ENCODE data around the gene ASB1.

The ASB1 gene

DNA sequence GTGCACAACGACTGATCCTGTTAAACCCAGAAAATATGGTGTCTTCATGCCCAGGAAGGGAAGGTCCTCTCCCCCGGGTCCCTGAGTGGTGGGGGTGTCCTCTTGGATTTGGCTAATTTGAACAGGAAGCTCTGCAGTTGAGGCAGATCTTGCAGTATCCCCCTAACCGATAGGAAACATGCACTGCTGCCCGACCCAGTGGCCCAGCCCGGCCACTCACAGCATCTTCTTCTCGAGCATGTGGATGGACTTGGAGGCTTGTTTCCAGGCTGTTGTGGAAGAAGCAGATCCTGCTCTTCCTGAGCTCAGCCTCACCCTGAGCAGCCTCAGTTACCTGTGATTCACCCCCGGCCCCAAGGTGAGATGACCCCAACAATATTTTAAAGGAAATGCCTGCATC is 46.4 kb upstream of the ASB1 start:
- Histone ChIP-seq H3K4me1 (ENCODE audit: low read length) (peaks cover 4% of the 10 kb centered on the region; the same call in 1 of the 2 replicates), H3K9me3 (replicated peaks; ENCODE audit: insufficient read depth, low read length) (no peaks in the 10 kb centered on the region), H3K27ac (ENCODE audit: low read length) (no peak overlapping the region), H4K20me1 (ENCODE audit: insufficient read depth, low read length) (no peaks in the 10 kb centered on the region), H3K9me2 (replicated peaks; ENCODE audit: insufficient read depth, low read length) (no peaks in the 10 kb centered on the region), H2AFZ (ENCODE audit: low read length) (no peak overlapping the region), H3K9ac (ENCODE audit: low read length) (no peak overlapping the region), H3K4me2 (ENCODE audit: low read depth, low read length) (no peak overlapping the region), H3K36me3 (replicated peaks; ENCODE audit: insufficient read depth, low read length) (no peaks in the 10 kb centered on the region), H3K79me2 (ENCODE audit: low read length) (no peaks in the 10 kb centered on the region), H3K4me3 (ENCODE audit: low read length) (no peak overlapping the region), H3K27me3 (replicated peaks; ENCODE audit: insufficient read depth, low read length) (no peaks in the 10 kb centered on the region), H3F3A (ENCODE audit: insufficient read depth, low read length) (no peaks in the 10 kb centered on the region)
- TF ChIP-seq CTCF (IDR thresholded peaks at IDR 0.05; ENCODE audit: low read length) (no peak), EZH2phosphoT487 (IDR thresholded peaks at IDR 0.05; ENCODE audit: low read length) (no peak), EZH2 (optimal IDR thresholded peaks at IDR 0.05; ENCODE audit: low read depth, low read length) (no peak)
- no peak for DNase-seq

DNA sequence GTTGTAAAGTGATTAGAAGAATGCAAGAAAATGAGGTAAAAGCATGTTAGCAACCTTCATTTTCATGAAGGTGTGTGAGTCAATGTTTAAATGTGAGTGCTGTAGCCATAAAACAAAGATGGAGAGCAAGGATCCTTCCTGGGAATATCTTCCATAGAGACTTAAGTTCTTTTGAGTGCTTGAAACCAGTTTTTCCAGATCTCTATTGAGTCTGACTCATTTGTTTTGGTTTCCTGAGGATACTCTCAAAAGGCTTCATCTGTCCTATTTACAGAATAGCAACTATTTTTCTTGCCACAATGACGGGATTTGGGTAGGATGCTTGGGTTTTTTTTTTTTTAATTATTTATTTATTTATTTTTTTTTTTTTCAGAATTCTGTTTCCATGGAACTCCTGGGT is 45.9 kb upstream of the ASB1 start:
- H3K4me1 ChIP-seq (ENCODE audit: low read length), result peaks cover 4% of the 10 kb centered on the region; the same call in 1 of the 2 replicates
- H3K4me2 ChIP-seq (ENCODE audit: low read depth, low read length), result no peak overlapping the region
- H3K9me3 ChIP-seq (replicated peaks; ENCODE audit: insufficient read depth, low read length), result no peaks in the 10 kb centered on the region
- H2AFZ ChIP-seq (ENCODE audit: low read length), result no peak overlapping the region
- TF ChIP-seq EZH2phosphoT487 (IDR thresholded peaks at IDR 0.05; ENCODE audit: low read length) (no peak), CTCF (IDR thresholded peaks at IDR 0.05; ENCODE audit: low read length) (no peak), EZH2 (optimal IDR thresholded peaks at IDR 0.05; ENCODE audit: low read depth, low read length) (no peak)
- no peak for DNase-seq
- no peaks in the 10 kb centered on the region for H4K20me1 ChIP-seq (ENCODE audit: insufficient read depth, low read length)
- H3K27me3 ChIP-seq (replicated peaks; ENCODE audit: insufficient read depth, low read length), result no peaks in the 10 kb centered on the region
- H3K9me2 ChIP-seq (replicated peaks; ENCODE audit: insufficient read depth, low read length), result no peaks in the 10 kb centered on the region
- no peaks in the 10 kb centered on the region for H3K79me2 ChIP-seq (ENCODE audit: low read length)
- no peak overlapping the region for H3K4me3 ChIP-seq (ENCODE audit: low read length)
- H3K36me3 ChIP-seq (replicated peaks; ENCODE audit: insufficient read depth, low read length), result no peaks in the 10 kb centered on the region
- no peak overlapping the region for H3K9ac ChIP-seq (ENCODE audit: low read length)
- no peaks in the 10 kb centered on the region for H3F3A ChIP-seq (ENCODE audit: insufficient read depth, low read length)
- H3K27ac ChIP-seq (ENCODE audit: low read length), result no peak overlapping the region

DNA sequence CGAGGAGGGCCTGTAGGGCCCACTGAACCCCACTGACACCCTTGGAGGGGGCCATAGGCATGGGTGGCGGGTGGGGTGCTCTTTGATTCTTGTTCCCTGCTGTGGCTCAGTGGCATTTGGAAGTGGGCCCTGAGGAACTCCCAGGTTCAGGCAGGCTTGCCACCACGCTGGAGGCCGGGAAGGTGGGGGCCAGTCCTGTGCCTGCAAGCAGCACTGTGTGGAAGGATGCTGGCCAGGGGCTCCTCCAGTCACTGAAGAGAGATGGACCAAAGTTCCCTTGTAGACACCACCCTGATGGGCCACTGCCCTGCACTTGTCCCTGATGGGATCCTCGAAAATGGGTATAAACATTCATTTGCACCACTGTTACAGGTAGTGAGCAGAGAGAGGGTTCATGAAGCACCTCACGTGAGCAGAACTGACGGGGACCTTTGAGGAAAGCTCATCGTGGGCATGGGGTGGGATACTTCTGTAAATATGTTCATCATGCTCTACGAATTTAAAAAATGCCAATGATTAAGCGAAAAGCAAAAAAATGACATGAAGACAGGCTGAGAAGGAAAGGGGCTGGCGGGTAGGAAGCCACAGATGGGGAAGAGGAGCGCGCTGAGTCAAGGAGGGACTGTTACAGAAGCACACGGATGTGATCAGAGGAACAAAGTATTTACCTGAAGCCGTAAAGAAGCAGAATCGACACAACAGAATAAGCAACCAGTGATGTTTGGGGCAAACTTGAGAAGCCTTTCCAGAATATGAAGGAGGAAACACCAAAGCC is 45.2 kb upstream of the ASB1 start:
- no peak for DNase-seq
- Histone ChIP-seq H3K4me1 (ENCODE audit: low read length) (peaks cover 4% of the 10 kb centered on the region; the same call in 1 of the 2 replicates), H3K9me2 (replicated peaks; ENCODE audit: insufficient read depth, low read length) (no peaks in the 10 kb centered on the region), H3K9ac (ENCODE audit: low read length) (no peak overlapping the region), H3K27me3 (replicated peaks; ENCODE audit: insufficient read depth, low read length) (no peaks in the 10 kb centered on the region), H3K27ac (ENCODE audit: low read length) (no peak overlapping the region), H3K9me3 (replicated peaks; ENCODE audit: insufficient read depth, low read length) (no peaks in the 10 kb centered on the region), H4K20me1 (ENCODE audit: insufficient read depth, low read length) (no peaks in the 10 kb centered on the region), H3F3A (ENCODE audit: insufficient read depth, low read length) (no peaks in the 10 kb centered on the region), H3K4me3 (ENCODE audit: low read length) (no peak overlapping the region), H3K79me2 (ENCODE audit: low read length) (no peaks in the 10 kb centered on the region), H2AFZ (ENCODE audit: low read length) (no peak overlapping the region), H3K36me3 (replicated peaks; ENCODE audit: insufficient read depth, low read length) (no peaks in the 10 kb centered on the region), H3K4me2 (ENCODE audit: low read depth, low read length) (no peak overlapping the region)
- TF ChIP-seq EZH2phosphoT487 (IDR thresholded peaks at IDR 0.05; ENCODE audit: low read length) (no peak), CTCF (IDR thresholded peaks at IDR 0.05; ENCODE audit: low read length) (no peak), EZH2 (optimal IDR thresholded peaks at IDR 0.05; ENCODE audit: low read depth, low read length) (no peak)

Data from MM.1S (cell line).